HL-60 (cell line): ENCODE data around the gene SFTPB.

Experiments used
- CTCF ChIP-seq: IDR thresholded peaks from one replicate; pipeline ENCODE4 v1.5.1; 2011; ENCODE audit warnings: low read length, control low read depth, inconsistent platforms; ENCODE audit not compliant: insufficient read depth
- POLR2AphosphoS5 ChIP-seq: IDR thresholded peaks from 2 replicates; pipeline ENCODE4 v1.6.1; 2012; ENCODE audit warnings: low read depth
- SPI1 ChIP-seq: IDR thresholded peaks from 2 replicates; pipeline ENCODE4 v1.6.1; 2012; ENCODE audit warnings: low read depth, mild to moderate bottlenecking, borderline replicate concordance
- TF ChIP-seq, protein P1 (sequence below): IDR thresholded peaks from 2 replicates; pipeline ENCODE4 v1.6.1; 2012; ENCODE audit warnings: low read depth; ENCODE audit not compliant: insufficient replicate concordance

DNA sequence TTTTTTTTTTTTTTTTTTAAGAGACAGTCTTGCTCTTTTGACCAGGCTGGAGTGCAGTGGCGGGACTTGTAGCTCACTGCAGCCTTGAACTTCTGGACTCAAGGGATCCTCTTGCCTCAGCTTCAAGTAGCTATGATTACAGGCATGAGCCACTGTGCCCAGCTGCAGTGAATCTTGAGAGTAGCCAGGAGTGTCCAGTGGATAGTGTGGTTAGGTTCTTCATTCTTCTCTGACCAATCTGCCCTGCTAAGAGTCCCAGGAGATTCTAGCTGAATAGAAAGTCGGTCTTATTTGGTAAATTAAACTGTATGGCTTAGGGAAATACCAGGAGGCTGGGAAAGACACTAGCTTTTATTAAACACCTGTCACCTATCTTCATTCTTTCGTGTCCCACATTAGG lies 36.7 kb downstream of the SFTPB start:
- TF ChIP-seq SPI1: no peak
- no peak for TF ChIP-seq CTCF
- no peak for TF ChIP-seq POLR2AphosphoS5
- TF ChIP-seq, protein P1, sequence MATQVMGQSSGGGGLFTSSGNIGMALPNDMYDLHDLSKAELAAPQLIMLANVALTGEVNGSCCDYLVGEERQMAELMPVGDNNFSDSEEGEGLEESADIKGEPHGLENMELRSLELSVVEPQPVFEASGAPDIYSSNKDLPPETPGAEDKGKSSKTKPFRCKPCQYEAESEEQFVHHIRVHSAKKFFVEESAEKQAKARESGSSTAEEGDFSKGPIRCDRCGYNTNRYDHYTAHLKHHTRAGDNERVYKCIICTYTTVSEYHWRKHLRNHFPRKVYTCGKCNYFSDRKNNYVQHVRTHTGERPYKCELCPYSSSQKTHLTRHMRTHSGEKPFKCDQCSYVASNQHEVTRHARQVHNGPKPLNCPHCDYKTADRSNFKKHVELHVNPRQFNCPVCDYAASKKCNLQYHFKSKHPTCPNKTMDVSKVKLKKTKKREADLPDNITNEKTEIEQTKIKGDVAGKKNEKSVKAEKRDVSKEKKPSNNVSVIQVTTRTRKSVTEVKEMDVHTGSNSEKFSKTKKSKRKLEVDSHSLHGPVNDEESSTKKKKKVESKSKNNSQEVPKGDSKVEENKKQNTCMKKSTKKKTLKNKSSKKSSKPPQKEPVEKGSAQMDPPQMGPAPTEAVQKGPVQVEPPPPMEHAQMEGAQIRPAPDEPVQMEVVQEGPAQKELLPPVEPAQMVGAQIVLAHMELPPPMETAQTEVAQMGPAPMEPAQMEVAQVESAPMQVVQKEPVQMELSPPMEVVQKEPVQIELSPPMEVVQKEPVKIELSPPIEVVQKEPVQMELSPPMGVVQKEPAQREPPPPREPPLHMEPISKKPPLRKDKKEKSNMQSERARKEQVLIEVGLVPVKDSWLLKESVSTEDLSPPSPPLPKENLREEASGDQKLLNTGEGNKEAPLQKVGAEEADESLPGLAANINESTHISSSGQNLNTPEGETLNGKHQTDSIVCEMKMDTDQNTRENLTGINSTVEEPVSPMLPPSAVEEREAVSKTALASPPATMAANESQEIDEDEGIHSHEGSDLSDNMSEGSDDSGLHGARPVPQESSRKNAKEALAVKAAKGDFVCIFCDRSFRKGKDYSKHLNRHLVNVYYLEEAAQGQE: no peak
